IPS-20b (cell line): ENCODE results near the gene OR10A5.
"Not testable (repeated sequence)": the region's sequence is repeated elsewhere in the genome, so short reads cannot be mapped to it uniquely, and the experiment has no call there.

Experiments used
- H3K27ac ChIP-seq: one replicate; pipeline ENCODE4 v1.5.1; 2013; ENCODE audit warnings: low read length
- H3K27me3 ChIP-seq: 2 replicates; pipeline ENCODE4 v1.6.1; 2013; ENCODE audit warnings: mild to moderate bottlenecking, low read length, inconsistent platforms; ENCODE audit not compliant: insufficient read depth
- H3K36me3 ChIP-seq: 2 replicates; pipeline ENCODE4 v1.6.1; 2013; ENCODE audit warnings: low read depth, mild to moderate bottlenecking, inconsistent platforms, low read length, moderate library complexity; ENCODE audit not compliant: insufficient read depth
- H3K4me1 ChIP-seq: 2 replicates; pipeline ENCODE4 v1.6.1; 2013; ENCODE audit warnings: mild to moderate bottlenecking, control low read depth, inconsistent platforms, low read length, moderate library complexity; ENCODE audit not compliant: insufficient read depth
- H3K4me3 ChIP-seq: 2 replicates; pipeline ENCODE4 v1.5.1; 2013; ENCODE audit warnings: mild to moderate bottlenecking, low read length, inconsistent platforms
- H3K9ac ChIP-seq: 2 replicates; pipeline ENCODE4 v1.6.1; 2013; ENCODE audit warnings: low read depth, mild to moderate bottlenecking, inconsistent platforms, low read length, moderate library complexity
- H3K9me3 ChIP-seq: 2 replicates; pipeline ENCODE4 v1.6.1; 2013; ENCODE audit warnings: mild to moderate bottlenecking, low read depth, low read length, inconsistent platforms; ENCODE audit not compliant: insufficient read depth

The OR10A5 gene, protein sequence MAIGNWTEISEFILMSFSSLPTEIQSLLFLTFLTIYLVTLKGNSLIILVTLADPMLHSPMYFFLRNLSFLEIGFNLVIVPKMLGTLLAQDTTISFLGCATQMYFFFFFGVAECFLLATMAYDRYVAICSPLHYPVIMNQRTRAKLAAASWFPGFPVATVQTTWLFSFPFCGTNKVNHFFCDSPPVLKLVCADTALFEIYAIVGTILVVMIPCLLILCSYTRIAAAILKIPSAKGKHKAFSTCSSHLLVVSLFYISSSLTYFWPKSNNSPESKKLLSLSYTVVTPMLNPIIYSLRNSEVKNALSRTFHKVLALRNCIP

DNA sequence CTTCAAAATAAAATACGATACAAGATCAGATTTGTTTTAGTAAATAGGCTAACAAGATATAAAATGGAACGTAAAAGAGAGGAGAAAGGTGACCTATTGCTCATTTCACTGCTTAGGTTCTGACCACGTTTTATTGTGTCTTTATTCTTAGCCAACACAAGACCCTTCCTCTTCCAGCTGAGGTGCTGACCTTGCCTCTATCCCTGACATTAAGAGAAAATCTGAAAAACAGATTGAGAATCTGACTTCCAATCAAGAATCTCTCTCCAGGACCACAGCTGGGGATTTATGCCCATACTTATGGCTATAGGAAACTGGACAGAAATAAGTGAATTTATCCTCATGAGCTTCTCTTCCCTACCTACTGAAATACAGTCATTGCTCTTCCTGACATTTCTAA is at the start of gene OR10A5:
Gene OR10A5 (plus strand): TSS at position 301 of the 400 bp plus-strand sequence. CDS start 0 bp downstream, at position 301.
- Histone ChIP-seq H3K4me3 (no peak within 1 kb of the TSS), H3K9ac (no peak within 1 kb of the TSS), H3K4me1 (no peaks in the 10 kb centered on the region; the same call in 1 of the 2 replicates), H3K36me3 (no peaks in the 10 kb centered on the region), H3K27ac (no peak within 1 kb of the TSS), H3K27me3 (no peaks in the 10 kb centered on the region), H3K9me3 (no peaks in the 10 kb centered on the region; the same call in 1 of the 2 replicates)

DNA sequence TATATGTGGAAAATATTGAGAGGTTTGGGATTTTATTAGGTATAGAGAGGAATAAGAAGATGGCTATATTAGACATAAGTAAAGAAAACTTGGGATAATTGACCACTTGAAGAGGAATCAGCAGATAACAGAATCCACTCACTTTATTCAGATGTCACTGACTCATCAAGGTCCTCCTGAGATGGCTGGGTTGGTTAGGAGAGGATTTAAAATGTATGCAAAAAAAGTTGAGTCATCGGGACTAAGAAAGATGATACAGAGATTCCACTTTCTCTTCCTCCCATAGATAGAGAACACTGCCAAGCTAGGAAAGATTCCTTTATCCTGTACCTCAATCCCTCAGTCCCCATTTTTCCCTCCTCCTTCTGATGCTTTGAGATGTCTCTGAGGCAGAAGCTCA is 46.1 kb upstream of the OR10A5 start, which contains the start of gene OR6A2:
Gene OR6A2 (minus strand): TSS at position 288 of the 400 bp plus-strand sequence. CDS start 3,981 bp downstream, outside the sequence.
- Histone ChIP-seq H3K27me3 (no peaks in the 10 kb centered on the region), H3K27ac (no peak within 1 kb of the TSS), H3K4me3 (0 out of 2 replicates have a peak within 1 kb of the TSS, but pooled peaks have one; percentile 11), H3K9me3 (no peaks in the 10 kb centered on the region), H3K4me1 (peaks cover 4% of the 10 kb centered on the region; the same call in 1 of the 2 replicates), H3K36me3 (no peaks in the 10 kb centered on the region), H3K9ac (no peak within 1 kb of the TSS)

DNA sequence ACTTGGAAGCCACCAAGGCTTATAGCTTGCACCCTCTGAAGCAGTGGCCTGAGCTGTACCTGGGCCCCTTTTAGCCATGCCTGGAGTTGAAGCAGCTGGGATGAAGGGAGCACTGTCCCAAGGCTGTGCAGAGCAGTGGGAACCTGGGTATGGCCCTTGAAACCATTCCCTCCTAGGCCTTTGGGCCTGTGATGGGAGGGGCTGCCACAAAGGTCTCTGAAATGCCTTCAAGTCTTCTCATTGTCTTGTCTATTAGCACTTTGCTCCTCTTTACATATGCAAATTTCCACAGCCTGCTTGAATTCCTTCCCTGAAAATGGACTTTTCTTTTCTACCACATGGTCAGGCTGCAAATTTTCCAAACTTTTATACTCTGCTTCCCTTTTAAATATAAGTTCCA is 44.4 kb upstream of the OR10A5 start:
- H3K36me3 ChIP-seq, H3K9me3 ChIP-seq, H3K4me1 ChIP-seq, H3K9ac ChIP-seq, H3K27me3 ChIP-seq: not testable (repeated sequence)
- Histone ChIP-seq H3K27ac (peak overlapping the region; percentile 23), H3K4me3 (peak overlapping the region; percentile 30)

DNA sequence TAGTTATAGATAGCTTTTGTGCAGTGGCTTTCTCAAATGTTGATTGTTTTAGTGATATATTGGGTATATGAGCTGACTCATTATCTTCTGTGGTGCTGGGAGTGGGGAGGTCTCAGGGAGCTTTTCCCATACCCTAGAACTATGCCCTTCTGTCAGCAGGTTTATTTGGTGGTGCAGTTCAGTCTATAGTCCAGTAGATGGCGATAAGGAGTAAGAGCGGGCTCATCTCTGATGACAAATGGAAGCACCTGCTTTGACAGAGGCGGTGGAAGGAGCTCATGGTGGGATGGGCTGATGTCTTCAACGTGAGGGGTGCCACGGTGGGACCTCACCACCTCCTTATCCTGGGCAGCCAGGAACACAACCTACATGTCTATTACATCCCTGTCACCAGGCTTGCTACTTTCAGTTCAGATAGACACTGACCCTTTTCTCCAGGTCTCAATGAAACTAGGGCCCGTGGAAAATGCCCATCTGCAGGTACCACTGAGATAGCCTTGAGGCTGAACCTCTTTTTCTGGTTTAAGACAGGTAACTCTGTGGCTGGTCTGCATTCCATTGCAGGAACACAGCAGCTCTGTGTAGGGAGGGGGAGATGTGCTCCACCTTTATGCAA is 33.0 kb upstream of the OR10A5 start:
- H3K36me3 ChIP-seq = no peaks in the 10 kb centered on the region
- no peaks in the 10 kb centered on the region for H3K9me3 ChIP-seq
- no peak overlapping the region for H3K27ac ChIP-seq
- H3K27me3 ChIP-seq = 0 out of 2 replicates have a peak, but pooled peaks cover 6% of the 10 kb centered on the region
- no peak overlapping the region for H3K4me3 ChIP-seq
- no peak overlapping the region for H3K9ac ChIP-seq
- H3K4me1 ChIP-seq = no peaks in the 10 kb centered on the region

DNA sequence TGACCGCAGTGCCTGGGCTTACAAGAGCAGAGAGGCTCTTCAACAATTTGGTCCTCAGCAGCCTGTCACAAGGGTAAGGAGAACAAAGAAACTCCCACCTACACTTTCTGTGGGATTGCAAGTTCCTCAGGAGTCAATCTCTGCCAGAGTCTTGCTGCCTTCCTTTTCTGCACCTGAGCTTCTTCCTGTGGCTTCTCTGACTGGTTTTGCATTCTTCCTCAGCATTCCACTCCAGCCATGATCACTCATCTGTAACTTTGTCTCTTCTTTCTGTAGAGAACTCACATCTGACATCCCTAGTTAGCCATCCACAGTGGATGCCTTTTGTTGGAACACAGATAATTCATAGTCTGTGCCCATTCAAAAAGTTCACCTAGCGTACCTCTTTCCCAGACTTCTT is 31.8 kb upstream of the OR10A5 start:
- Histone ChIP-seq H3K27ac (no peak overlapping the region), H3K9ac (no peak overlapping the region), H3K4me3 (no peak overlapping the region), H3K36me3 (no peaks in the 10 kb centered on the region), H3K27me3 (0 out of 2 replicates have a peak, but pooled peaks cover 6% of the 10 kb centered on the region), H3K4me1 (no peaks in the 10 kb centered on the region), H3K9me3 (no peaks in the 10 kb centered on the region)

DNA sequence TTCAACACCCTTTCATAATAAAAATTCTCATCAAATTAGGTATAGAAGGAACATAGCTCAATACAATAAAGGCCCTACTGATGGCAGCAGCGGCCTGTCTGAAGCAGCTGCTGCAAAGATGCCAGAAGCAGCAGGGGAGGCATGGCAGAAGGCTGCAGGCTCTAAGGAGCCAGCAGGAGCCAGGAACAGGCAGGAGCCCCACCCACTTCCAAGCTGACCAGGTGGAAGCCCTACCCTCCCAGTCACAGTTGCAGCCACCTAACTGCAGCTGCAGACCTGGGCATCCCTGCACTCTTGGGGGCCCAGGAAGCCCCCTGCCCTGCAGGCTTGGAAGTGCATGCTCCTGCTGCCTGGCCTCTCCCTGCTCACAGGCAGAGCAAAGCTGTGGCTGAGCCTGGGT is 27.8 kb upstream of the OR10A5 start:
- Histone ChIP-seq H3K9ac (no peak overlapping the region), H3K27me3 (0 out of 2 replicates have a peak, but pooled peaks cover 4% of the 10 kb centered on the region), H3K9me3 (no peaks in the 10 kb centered on the region), H3K27ac (no peak overlapping the region), H3K4me1 (no peaks in the 10 kb centered on the region), H3K4me3 (no peak overlapping the region), H3K36me3 (no peaks in the 10 kb centered on the region)

DNA sequence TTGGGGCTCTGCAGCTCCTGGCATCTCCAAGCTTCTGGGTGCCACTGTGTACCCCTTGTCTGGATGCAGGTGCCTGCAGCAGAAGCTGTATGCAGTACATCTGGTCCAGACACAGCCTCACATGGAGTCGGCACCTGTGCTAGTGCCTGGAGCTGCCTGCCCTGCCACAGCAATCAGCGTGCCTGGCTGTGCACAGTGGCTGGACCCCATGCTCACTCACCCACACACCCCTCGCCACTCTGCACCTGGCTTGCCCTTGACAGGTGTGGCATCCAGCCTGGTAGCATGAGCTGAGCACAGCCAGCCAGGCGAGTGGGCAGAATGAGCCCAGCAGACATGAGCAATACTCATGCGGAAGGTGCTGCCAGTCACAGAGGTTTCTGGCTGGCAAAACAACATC is 26.5 kb upstream of the OR10A5 start:
- Histone ChIP-seq H3K4me1 (no peaks in the 10 kb centered on the region), H3K9me3 (no peaks in the 10 kb centered on the region), H3K36me3 (no peaks in the 10 kb centered on the region), H3K27me3 (no peaks in the 10 kb centered on the region), H3K27ac (no peak overlapping the region), H3K4me3 (no peak overlapping the region), H3K9ac (no peak overlapping the region)

DNA sequence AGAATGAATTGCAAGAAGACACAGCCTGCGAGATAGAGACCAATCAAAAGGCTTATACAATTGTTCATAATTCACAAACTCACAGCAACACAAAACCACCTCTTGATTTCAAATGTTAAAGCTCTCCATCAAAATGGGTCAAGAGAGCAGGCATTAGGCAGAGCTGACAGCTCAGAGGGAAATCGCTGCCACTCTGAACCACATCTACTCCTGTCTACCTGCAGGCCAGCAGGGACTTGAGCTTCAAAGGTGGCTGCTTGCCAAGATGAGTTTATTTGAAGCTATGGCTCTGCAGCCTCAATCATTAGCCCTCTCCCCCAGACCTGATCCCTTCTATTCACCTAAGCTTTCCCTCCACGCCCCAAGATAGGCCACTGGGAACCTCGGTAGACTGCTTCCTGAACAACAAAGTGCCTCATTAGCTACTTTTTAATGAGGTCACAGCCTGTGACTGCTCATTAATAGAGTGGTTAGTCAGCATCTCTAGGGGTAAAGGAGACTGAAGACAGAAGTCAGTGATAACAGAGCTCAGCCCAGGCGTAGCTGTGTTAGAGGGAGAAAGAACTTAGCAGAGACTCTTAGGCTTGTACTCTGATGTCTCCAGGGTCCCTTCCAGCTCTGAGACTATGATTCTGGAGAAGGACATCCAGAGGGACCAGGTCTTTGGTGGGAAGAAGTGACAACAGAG is 21.2 kb upstream of the OR10A5 start:
- Histone ChIP-seq H3K4me1 (no peaks in the 10 kb centered on the region), H3K27me3 (no peaks in the 10 kb centered on the region), H3K9me3 (no peaks in the 10 kb centered on the region), H3K9ac (no peak overlapping the region), H3K36me3 (no peaks in the 10 kb centered on the region), H3K4me3 (no peak overlapping the region), H3K27ac (no peak overlapping the region)

DNA sequence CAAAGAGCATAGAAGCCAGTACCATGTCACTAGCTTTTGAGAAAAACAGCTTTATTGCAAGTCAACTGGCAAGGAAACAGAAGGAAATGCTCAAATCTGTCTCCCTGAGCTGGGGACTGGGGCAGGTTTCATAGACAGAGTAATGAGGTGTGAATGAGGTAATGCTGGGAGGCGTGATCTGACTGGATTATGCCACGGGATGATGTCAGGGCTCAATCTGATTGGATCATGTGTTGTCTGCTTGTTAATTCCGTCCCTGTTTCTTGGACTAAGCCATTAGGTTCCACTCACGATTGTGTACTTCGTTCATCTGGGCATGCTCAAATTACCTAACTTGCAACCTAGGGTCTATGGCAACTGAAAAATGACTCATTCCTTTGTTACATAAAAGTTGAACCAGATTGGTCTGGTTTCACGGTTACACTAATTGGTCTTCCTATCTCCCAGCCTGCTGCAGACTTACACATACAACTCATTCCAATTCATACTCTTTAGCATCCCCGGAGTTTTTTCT is 20.2 kb upstream of the OR10A5 start:
- H3K4me3 ChIP-seq = no peak overlapping the region
- H3K9ac ChIP-seq = no peak overlapping the region
- H3K9me3 ChIP-seq = no peaks in the 10 kb centered on the region
- no peak overlapping the region for H3K27ac ChIP-seq
- H3K36me3 ChIP-seq = no peaks in the 10 kb centered on the region
- no peaks in the 10 kb centered on the region for H3K4me1 ChIP-seq
- no peaks in the 10 kb centered on the region for H3K27me3 ChIP-seq

DNA sequence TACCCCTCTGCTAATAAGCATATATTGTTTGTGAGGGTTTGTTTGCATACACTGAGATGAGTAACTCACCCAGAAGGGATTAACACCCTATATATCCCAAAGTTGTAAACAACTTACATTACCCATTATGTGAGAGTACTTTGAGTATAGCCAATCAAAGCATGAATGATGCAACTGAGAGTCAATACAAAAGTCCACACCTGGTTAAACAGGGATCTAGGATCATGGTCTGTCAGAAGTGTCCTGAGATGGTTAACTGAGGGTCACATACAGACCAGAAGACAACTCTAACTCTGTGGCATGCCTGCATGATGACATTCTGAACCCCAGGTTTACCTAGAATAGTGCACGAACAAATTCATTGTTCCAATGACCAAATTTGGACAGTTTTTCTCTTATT is 17.4 kb upstream of the OR10A5 start:
- Histone ChIP-seq H3K36me3 (no peaks in the 10 kb centered on the region), H3K27ac (no peak overlapping the region), H3K27me3 (no peaks in the 10 kb centered on the region), H3K9me3 (no peaks in the 10 kb centered on the region), H3K4me3 (no peak overlapping the region), H3K4me1 (no peaks in the 10 kb centered on the region), H3K9ac (no peak overlapping the region)

DNA sequence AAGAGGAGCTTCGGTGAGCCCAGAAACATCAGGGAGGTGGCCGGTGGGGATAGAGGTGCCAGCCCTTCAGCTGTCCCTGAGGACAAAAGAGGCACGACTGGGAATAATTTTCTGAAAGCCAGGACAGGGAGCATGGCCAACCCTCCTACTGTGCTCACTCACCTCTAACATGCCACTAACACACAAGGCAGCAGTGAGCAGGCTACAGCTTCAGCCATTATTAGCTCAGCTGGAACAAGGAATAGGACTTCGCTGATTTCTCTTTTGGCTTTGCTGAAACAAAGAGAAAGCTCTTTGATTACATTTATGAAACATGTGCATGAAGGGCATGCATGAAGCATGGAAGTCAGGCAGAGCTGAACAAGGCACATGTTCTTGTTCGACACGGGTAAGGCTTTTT is 12.1 kb upstream of the OR10A5 start:
- Histone ChIP-seq H3K27me3 (no peaks in the 10 kb centered on the region), H3K9me3 (no peaks in the 10 kb centered on the region), H3K27ac (no peak overlapping the region), H3K4me3 (no peak overlapping the region), H3K4me1 (no peaks in the 10 kb centered on the region), H3K9ac (no peak overlapping the region), H3K36me3 (no peaks in the 10 kb centered on the region)
